ENCODE results near the gene DOC2A. TPM values are rescaled to one million over a fixed set of nuclear protein-coding genes. Genes with fewer than 3 reads are reported as not detected.
A peak's percentile ranks its signal among the peaks of the same experiment; 100 is the strongest.

DOC2A gene
- total and polyA plus RNA-seq, 10 donors: 0.74 to 4.8 (median 2.5) TPM

DNA sequence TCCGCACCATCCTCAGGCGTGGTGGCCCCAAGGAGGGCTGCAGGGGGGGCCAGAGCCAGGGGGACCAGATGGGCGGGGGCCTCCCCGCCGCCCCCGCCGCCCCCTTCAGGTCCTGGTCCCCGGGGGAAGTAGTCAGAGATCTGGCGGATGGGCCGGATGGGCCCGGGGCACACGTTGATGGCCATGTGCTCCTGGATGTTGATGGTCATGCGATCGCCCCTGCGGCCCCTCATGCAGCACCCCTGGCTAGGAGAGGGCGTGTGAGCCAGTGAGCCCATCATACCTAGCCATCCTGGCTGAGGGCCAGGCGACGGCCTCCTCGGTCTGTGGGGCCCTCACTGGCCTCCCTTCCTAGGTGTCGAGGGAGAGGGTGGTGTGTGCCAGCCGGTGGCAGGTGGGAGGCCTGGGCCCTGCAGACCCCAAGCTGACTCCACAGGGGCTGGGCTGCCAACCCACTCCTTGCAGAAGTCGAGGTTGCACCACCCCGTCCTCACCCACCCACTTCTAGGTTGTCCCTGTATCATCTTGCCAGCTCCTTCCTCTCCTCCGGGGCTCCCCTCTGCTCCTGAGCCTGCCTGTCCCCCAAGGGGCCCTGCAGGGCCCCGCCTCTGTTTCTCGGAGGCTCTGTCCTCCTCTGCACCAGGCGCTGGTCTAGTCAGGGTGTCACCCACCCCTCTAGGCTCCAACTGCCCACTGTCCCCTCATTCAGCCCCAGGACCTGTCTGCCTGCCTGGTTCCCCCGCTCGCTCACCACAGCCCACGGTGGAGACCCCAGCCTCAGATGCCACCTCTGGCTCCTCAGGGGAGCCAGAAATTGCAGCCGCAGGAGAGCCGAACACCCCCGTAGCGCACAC lies 610 bp downstream of the DOC2A start:
- H3K9me3 ChIP-seq: no peaks in the 10 kb centered on the region
- peaks cover 0 to 49% (median 34%) of the 10 kb centered on the region in 7 donors for H3K27me3 ChIP-seq (replicated peaks in 1 of 7)
- intact Hi-C loops (cut with DNase I; ENCODE audit: low total_unique reads): loop anchor here (5.0 kb wide), 1 partner anchor 313 kb away; no protein-coding TSS in a partner anchor
- peaks cover 0 to 13% (median 0%) of the 10 kb centered on the region in 6 donors for H3K36me3 ChIP-seq
- 19 to 28% (median 23%) methylated on average over 22 to 34 of the region's 34 CpGs for WGBS, 5 donors
- H3K27ac ChIP-seq: no peak overlapping the region
- TF ChIP-seq POLR2AphosphoS5 (IDR thresholded peaks at IDR 0.05) (no peak), CTCF (IDR thresholded peaks at IDR 0.05 in 8 of 11, conservative IDR thresholded peaks at IDR 0.05 in 3 of 11) (no peak), POLR2A (IDR thresholded peaks at IDR 0.05) (no peak)
- H3K4me1 ChIP-seq: peaks cover 6 to 34% (median 27%) of the 10 kb centered on the region in 6 donors
- DNase-seq: no peak
- H3K4me3 ChIP-seq: peak overlapping the region; percentile 28 to 70 (median 42)

DNA sequence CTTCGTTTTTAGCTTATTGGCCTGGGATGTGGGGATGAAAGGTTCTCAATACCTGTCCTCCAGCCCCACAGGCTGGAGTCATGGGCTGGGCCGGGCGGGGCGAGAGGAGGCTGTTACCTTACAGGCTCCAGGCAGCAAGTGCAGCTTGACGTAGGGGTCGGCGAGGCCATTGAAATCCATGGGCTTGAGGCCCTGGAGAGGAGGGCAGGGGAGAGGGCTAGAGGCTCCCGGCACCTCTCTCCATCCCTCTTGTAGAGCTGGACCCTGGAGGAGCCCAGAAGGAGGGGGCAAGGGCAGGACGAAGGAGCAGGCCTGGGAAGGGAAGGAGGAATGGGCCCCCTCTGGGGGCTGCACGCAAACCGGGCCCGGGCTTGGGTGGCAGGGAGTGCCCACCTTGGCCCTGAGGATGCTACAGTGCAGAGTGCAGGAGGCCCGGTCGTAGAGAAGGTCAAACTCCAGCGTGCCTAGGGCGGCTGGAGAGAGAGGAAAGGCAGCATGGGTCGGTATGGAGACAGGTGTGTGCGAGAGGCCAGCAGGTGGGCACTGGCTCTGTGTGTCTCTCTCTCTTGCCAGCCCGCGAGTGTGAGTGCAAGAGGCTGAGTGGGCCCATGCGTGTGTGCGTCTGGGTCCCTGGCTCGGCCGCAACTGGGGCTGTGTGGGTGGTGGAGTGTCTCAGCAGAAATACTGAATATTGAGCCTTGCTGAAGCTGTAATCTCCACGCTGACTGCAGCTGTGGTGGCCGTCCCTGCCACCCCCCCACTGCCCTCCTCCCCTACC lies 1.6 kb downstream of the DOC2A start:
- intact Hi-C loops (cut with DNase I; ENCODE audit: low total_unique reads): loop anchor here (5.0 kb wide), 1 partner anchor 312 kb away; no protein-coding TSS in a partner anchor
- no peak for TF ChIP-seq POLR2A (IDR thresholded peaks at IDR 0.05)
- no peak for TF ChIP-seq CTCF (IDR thresholded peaks at IDR 0.05 in 8 of 11, conservative IDR thresholded peaks at IDR 0.05 in 3 of 11)
- no peak for TF ChIP-seq POLR2AphosphoS5 (IDR thresholded peaks at IDR 0.05)
- WGBS, 5 donors: 48 to 65% (median 63%) methylated on average over 20 to 26 of the region's 26 CpGs
- peaks cover 0 to 49% (median 34%) of the 10 kb centered on the region in 7 donors for H3K27me3 ChIP-seq (replicated peaks in 1 of 7)
- no peak for DNase-seq
- peaks cover 0 to 21% (median 0%) of the 10 kb centered on the region in 6 donors for H3K36me3 ChIP-seq
- H3K27ac ChIP-seq: no peak overlapping the region
- H3K4me1 ChIP-seq: peaks cover 6 to 44% (median 32%) of the 10 kb centered on the region in 6 donors
- H3K4me3 ChIP-seq: no peak overlapping the region
- no peaks in the 10 kb centered on the region for H3K9me3 ChIP-seq

DNA sequence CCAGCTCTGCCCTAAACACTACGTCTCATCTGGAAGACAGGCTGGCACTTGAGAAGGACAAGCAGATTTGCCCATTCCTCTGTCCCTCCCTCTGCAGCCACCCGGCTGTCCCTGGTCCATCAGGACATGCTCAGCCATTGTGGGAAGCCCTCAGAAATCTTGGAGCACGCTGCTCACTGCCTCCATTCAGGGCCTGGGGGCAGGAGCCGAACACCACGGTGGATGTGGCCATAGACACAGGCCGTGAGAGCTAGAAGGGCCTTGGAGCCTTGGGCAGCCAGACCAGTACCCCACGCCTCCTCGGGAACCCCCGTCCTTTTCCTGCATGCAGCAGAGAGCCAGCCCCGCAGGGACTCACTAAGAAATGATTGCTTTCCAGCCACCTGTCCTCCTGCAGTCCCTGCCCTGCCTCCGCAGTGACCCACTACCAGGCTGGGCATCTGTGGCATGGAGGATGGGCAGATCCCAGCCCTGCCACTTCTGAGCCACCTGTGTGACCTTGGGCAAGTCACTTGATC lies 3.4 kb downstream of the DOC2A start:
- TF ChIP-seq CTCF (IDR thresholded peaks at IDR 0.05 in 8 of 11, conservative IDR thresholded peaks at IDR 0.05 in 3 of 11) (no peak), POLR2AphosphoS5 (IDR thresholded peaks at IDR 0.05) (peak in 1 of 3 donors; percentile 24)
- WGBS, 5 donors: 65 to 84% (median 78%) methylated on average over 7 to 11 of the region's 11 CpGs
- Histone ChIP-seq H3K4me1 (peaks cover 6 to 44% (median 33%) of the 10 kb centered on the region in 6 donors), H3K4me3 (no peak overlapping the region), H3K9me3 (no peaks in the 10 kb centered on the region), H3K36me3 (peaks cover 0 to 39% (median 1%) of the 10 kb centered on the region in 6 donors), H3K27me3 (replicated peaks in 1 of 7) (peaks cover 0 to 44% (median 34%) of the 10 kb centered on the region in 7 donors), H3K27ac (no peak overlapping the region)
- intact Hi-C loops (cut with DNase I; ENCODE audit: low total_unique reads): loop anchor here (5.0 kb wide), 1 partner anchor 310 kb away; no protein-coding TSS in a partner anchor
- DNase-seq: no peak
